GM12801 (cell line): Measurements from ENCODE around the gene TMEM163.

Source experiments
- TF ChIP-seq, protein P1 (sequence below): IDR thresholded peaks from one replicate; pipeline ENCODE4 v1.5.1; 2011; ENCODE audit warnings: control low read depth; ENCODE audit not compliant: insufficient read length; ENCODE audit errors: extremely low read depth

The TMEM163 gene

DNA sequence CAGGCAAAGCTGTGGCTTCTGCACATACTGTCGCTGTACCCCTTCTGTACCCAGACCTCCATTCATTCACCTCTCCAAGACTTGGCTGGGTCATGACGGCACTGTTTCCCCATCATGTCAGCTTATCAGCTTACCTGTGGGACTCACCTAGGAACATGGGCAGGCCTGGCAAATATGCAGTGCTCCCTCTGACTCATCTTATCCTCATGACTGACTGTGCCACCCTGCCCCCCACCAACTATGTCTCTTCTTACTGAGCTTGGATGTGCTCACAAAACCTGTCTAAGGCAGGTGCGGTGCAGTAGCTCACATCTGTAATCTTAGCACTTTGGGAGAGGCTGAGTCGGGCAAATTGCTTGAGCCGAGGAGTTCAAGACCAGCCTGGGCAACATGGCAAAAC lies 312.5 kb downstream of the TMEM163 start:
- TF ChIP-seq, protein P1, sequence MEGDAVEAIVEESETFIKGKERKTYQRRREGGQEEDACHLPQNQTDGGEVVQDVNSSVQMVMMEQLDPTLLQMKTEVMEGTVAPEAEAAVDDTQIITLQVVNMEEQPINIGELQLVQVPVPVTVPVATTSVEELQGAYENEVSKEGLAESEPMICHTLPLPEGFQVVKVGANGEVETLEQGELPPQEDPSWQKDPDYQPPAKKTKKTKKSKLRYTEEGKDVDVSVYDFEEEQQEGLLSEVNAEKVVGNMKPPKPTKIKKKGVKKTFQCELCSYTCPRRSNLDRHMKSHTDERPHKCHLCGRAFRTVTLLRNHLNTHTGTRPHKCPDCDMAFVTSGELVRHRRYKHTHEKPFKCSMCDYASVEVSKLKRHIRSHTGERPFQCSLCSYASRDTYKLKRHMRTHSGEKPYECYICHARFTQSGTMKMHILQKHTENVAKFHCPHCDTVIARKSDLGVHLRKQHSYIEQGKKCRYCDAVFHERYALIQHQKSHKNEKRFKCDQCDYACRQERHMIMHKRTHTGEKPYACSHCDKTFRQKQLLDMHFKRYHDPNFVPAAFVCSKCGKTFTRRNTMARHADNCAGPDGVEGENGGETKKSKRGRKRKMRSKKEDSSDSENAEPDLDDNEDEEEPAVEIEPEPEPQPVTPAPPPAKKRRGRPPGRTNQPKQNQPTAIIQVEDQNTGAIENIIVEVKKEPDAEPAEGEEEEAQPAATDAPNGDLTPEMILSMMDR = no peak
